Stimulated activated memory B cell treated with anti-CD40 and anti-IgM and Interleukin-4, amounts not matched to agents 10 μg/mL and 1 μg/mL and 100 μg/mL, for 72 hours (primary cell): ENCODE measurements around the gene SNCAIP.

Source experiments
- ATAC-seq: fragments of 150-1000 bp; cut with Tn5 transposase; 2 replicates; pipeline ENCODE4 v1.10.0; 2021
- H3K27ac Mint-ChIP-seq: one replicate; pipeline ENCODE4 v1.8.0; 2022; ENCODE audit warnings: mild to moderate bottlenecking, mixed read lengths
- H3K27me3 Mint-ChIP-seq: one replicate; pipeline ENCODE4 v1.8.0; 2022; ENCODE audit warnings: mixed read lengths
- H3K36me3 Mint-ChIP-seq: one replicate; pipeline ENCODE4 v1.8.0; 2022; ENCODE audit warnings: mixed read lengths
- H3K4me1 Mint-ChIP-seq: one replicate; pipeline ENCODE4 v1.8.0; 2022; ENCODE audit warnings: mixed read lengths
- H3K4me3 Mint-ChIP-seq: one replicate; pipeline ENCODE4 v1.8.0; 2022; ENCODE audit warnings: mild to moderate bottlenecking, moderate library complexity, mixed read lengths
- H3K9me3 Mint-ChIP-seq: one replicate; pipeline ENCODE4 v1.8.0; 2022; ENCODE audit warnings: mixed read lengths

Gene SNCAIP

GRCh38 chr5:122413722-122414121 lies 101.7 kb downstream of the SNCAIP start:
- Mint-ChIP-seq H3K9me3 (no peaks in the 10 kb centered on the region), H3K27me3 (peaks cover 24% of the 10 kb centered on the region), H3K4me3 (no peak overlapping the region), H3K4me1 (peaks cover 5% of the 10 kb centered on the region), H3K27ac (no peak overlapping the region), H3K36me3 (no peaks in the 10 kb centered on the region)
- ATAC-seq, result no peak

GRCh38 chr5:122415030-122415800 lies 103.2 kb downstream of the SNCAIP start:
- Mint-ChIP-seq H3K27me3 (peaks cover 26% of the 10 kb centered on the region), H3K9me3 (no peaks in the 10 kb centered on the region), H3K36me3 (no peaks in the 10 kb centered on the region), H3K27ac (no peak overlapping the region), H3K4me3 (no peak overlapping the region), H3K4me1 (peaks cover 5% of the 10 kb centered on the region)
- peak; percentile 56 for ATAC-seq

GRCh38 chr5:122415801-122416120 lies 103.7 kb downstream of the SNCAIP start:
- H3K9me3 Mint-ChIP-seq, result no peaks in the 10 kb centered on the region
- peaks cover 5% of the 10 kb centered on the region for H3K4me1 Mint-ChIP-seq
- peaks cover 26% of the 10 kb centered on the region for H3K27me3 Mint-ChIP-seq
- ATAC-seq, result no peak
- no peaks in the 10 kb centered on the region for H3K36me3 Mint-ChIP-seq
- no peak overlapping the region for H3K27ac Mint-ChIP-seq
- H3K4me3 Mint-ChIP-seq, result no peak overlapping the region

- H3K27ac Mint-ChIP-seq, result no peak overlapping the region
- H3K36me3 Mint-ChIP-seq, result no peaks in the 10 kb centered on the region
- no peaks in the 10 kb centered on the region for H3K9me3 Mint-ChIP-seq
- no peaks in the 10 kb centered on the region for H3K4me1 Mint-ChIP-seq
- ATAC-seq, result no peak
- H3K27me3 Mint-ChIP-seq, result peaks cover 6% of the 10 kb centered on the region
- H3K4me3 Mint-ChIP-seq, result no peak overlapping the region
Measured at GRCh38 chr5:122419142-122419894, 107.3 kb downstream of the SNCAIP start.

GRCh38 chr5:122420091-122420490 lies 108.1 kb downstream of the SNCAIP start:
- no peaks in the 10 kb centered on the region for H3K9me3 Mint-ChIP-seq
- H3K27ac Mint-ChIP-seq, result no peak overlapping the region
- no peak for ATAC-seq
- no peaks in the 10 kb centered on the region for H3K4me1 Mint-ChIP-seq
- H3K36me3 Mint-ChIP-seq, result no peaks in the 10 kb centered on the region
- H3K27me3 Mint-ChIP-seq, result peaks cover 6% of the 10 kb centered on the region
- H3K4me3 Mint-ChIP-seq, result no peak overlapping the region

GRCh38 chr5:122420537-122421236 lies 108.7 kb downstream of the SNCAIP start:
- H3K9me3 Mint-ChIP-seq, result no peaks in the 10 kb centered on the region
- no peaks in the 10 kb centered on the region for H3K36me3 Mint-ChIP-seq
- no peak overlapping the region for H3K27ac Mint-ChIP-seq
- no peak overlapping the region for H3K4me3 Mint-ChIP-seq
- peaks cover 6% of the 10 kb centered on the region for H3K27me3 Mint-ChIP-seq
- no peak for ATAC-seq
- H3K4me1 Mint-ChIP-seq, result no peaks in the 10 kb centered on the region

- no peak overlapping the region for H3K4me3 Mint-ChIP-seq
- peaks cover 6% of the 10 kb centered on the region for H3K27me3 Mint-ChIP-seq
- no peaks in the 10 kb centered on the region for H3K9me3 Mint-ChIP-seq
- no peaks in the 10 kb centered on the region for H3K36me3 Mint-ChIP-seq
- no peak overlapping the region for H3K27ac Mint-ChIP-seq
- H3K4me1 Mint-ChIP-seq, result no peaks in the 10 kb centered on the region
- peak; percentile 38 for ATAC-seq
Measured at GRCh38 chr5:122421374-122422079, 109.5 kb downstream of the SNCAIP start.

GRCh38 chr5:122423221-122423620 lies 111.2 kb downstream of the SNCAIP start:
- H3K9me3 Mint-ChIP-seq, result no peaks in the 10 kb centered on the region
- H3K36me3 Mint-ChIP-seq, result no peaks in the 10 kb centered on the region
- H3K4me3 Mint-ChIP-seq, result no peak overlapping the region
- no peak for ATAC-seq
- H3K27ac Mint-ChIP-seq, result no peak overlapping the region
- no peaks in the 10 kb centered on the region for H3K4me1 Mint-ChIP-seq
- peaks cover 6% of the 10 kb centered on the region for H3K27me3 Mint-ChIP-seq

GRCh38 chr5:122424132-122424531 lies 112.1 kb downstream of the SNCAIP start:
- Mint-ChIP-seq H3K36me3 (no peaks in the 10 kb centered on the region), H3K27ac (no peak overlapping the region), H3K27me3 (peaks cover 6% of the 10 kb centered on the region)

GRCh38 chr5:122426301-122426700 lies 114.3 kb downstream of the SNCAIP start:
- no peaks in the 10 kb centered on the region for H3K4me1 Mint-ChIP-seq
- H3K27ac Mint-ChIP-seq, result no peak overlapping the region
- peaks cover 4% of the 10 kb centered on the region for H3K9me3 Mint-ChIP-seq
- H3K4me3 Mint-ChIP-seq, result no peak overlapping the region
- ATAC-seq, result no peak
- H3K36me3 Mint-ChIP-seq, result no peaks in the 10 kb centered on the region
- peaks cover 9% of the 10 kb centered on the region for H3K27me3 Mint-ChIP-seq

More at GRCh38 chr5:122424132-122424531, 112.1 kb downstream of the SNCAIP start:
- Mint-ChIP-seq H3K9me3 (peaks cover 3% of the 10 kb centered on the region), H3K4me1 (no peaks in the 10 kb centered on the region), H3K4me3 (no peak overlapping the region)
- ATAC-seq, result no peak

- H3K4me1 Mint-ChIP-seq, result no peaks in the 10 kb centered on the region
- H3K36me3 Mint-ChIP-seq, result no peaks in the 10 kb centered on the region
- no peak overlapping the region for H3K4me3 Mint-ChIP-seq
- no peak overlapping the region for H3K27ac Mint-ChIP-seq
- no peak for ATAC-seq
- H3K9me3 Mint-ChIP-seq, result peaks cover 4% of the 10 kb centered on the region
- peaks cover 9% of the 10 kb centered on the region for H3K27me3 Mint-ChIP-seq
Measured at GRCh38 chr5:122427621-122428020, 115.6 kb downstream of the SNCAIP start.

GRCh38 chr5:122429545-122430318 lies 117.7 kb downstream of the SNCAIP start:
- H3K4me3 Mint-ChIP-seq, result no peak overlapping the region
- no peak for ATAC-seq
- no peaks in the 10 kb centered on the region for H3K4me1 Mint-ChIP-seq
- no peaks in the 10 kb centered on the region for H3K36me3 Mint-ChIP-seq
- H3K9me3 Mint-ChIP-seq, result peaks cover 4% of the 10 kb centered on the region
- H3K27me3 Mint-ChIP-seq, result peaks cover 9% of the 10 kb centered on the region
- no peak overlapping the region for H3K27ac Mint-ChIP-seq

- H3K4me3 Mint-ChIP-seq, result no peak overlapping the region
- H3K36me3 Mint-ChIP-seq, result no peaks in the 10 kb centered on the region
- H3K27me3 Mint-ChIP-seq, result peaks cover 9% of the 10 kb centered on the region
- peaks cover 4% of the 10 kb centered on the region for H3K9me3 Mint-ChIP-seq
- no peaks in the 10 kb centered on the region for H3K4me1 Mint-ChIP-seq
- no peak for ATAC-seq
- no peak overlapping the region for H3K27ac Mint-ChIP-seq
Measured at GRCh38 chr5:122430319-122430586, 118.2 kb downstream of the SNCAIP start.

GRCh38 chr5:122431298-122431697 lies 119.3 kb downstream of the SNCAIP start:
- Mint-ChIP-seq H3K27ac (no peak overlapping the region), H3K4me3 (no peak overlapping the region), H3K4me1 (no peaks in the 10 kb centered on the region), H3K36me3 (no peaks in the 10 kb centered on the region), H3K27me3 (peaks cover 9% of the 10 kb centered on the region), H3K9me3 (peaks cover 4% of the 10 kb centered on the region)
- ATAC-seq, result no peak
